Gastroesophageal sphincter (tissue), 4 donors: ENCODE results near the gene DYSF. TPM values are rescaled to one million over a fixed set of nuclear protein-coding genes. Genes with fewer than 3 reads are reported as not detected.

Source experiments
- ATAC-seq: fragments of 150-250 bp; one replicate; pipeline ENCODE4 v1.9.1; 2016; ENCODE audit warnings: mild to moderate bottlenecking, moderate library complexity
- H3K27ac ChIP-seq, 4 donors: fragments of 200-600 bp; sonication (generic) in 3 of 4; 1 replicate in 3 of 4; 2 replicates in 1 of 4; pipeline ENCODE4 v1.5.1; 2016 to 2019
- H3K27me3 ChIP-seq: fragments of 200-600 bp; sonication (generic); one replicate; pipeline ENCODE4 v1.5.1; 2019
- H3K36me3 ChIP-seq, 2 donors: fragments of 200-600 bp; sonication (generic); one replicate each; pipeline ENCODE4 v1.5.1; 2019; ENCODE audit warnings: control low read depth in 1 of 2
- H3K4me1 ChIP-seq, 3 donors: fragments of 200-600 bp; sonication (generic); 1 replicate in 2 of 3; 2 replicates in 1 of 3; pipeline ENCODE4 v1.5.1; 2016 to 2019; ENCODE audit warnings: control low read depth in 2 of 3
- H3K4me3 ChIP-seq, 2 donors: fragments of 200-600 bp; sonication (generic); one replicate each; pipeline ENCODE4 v1.5.1; 2019; ENCODE audit warnings: mild to moderate bottlenecking in 1 of 2, moderate library complexity in 1 of 2
- H3K9me3 ChIP-seq, 3 donors: fragments of 200-600 bp; sonication (generic); one replicate each; pipeline ENCODE4 v1.5.1; 2017 to 2019; ENCODE audit warnings: control low read depth in 2 of 3
- EP300 ChIP-seq: sonication (generic); formaldehyde crosslinking; IDR thresholded peaks from one replicate; pipeline ENCODE4 v1.6.1; 2017; ENCODE audit warnings: antibody characterized with exemption, mild to moderate bottlenecking
- POLR2A ChIP-seq, 2 donors: fragments of 450-650 bp; IDR thresholded peaks; one replicate each; pipeline ENCODE4 v1.6.1; 2017; ENCODE audit warnings: antibody characterized with exemption in 2 of 2, mild to moderate bottlenecking in 2 of 2, moderate library complexity in 1 of 2
- POLR2AphosphoS5 ChIP-seq: sonication (generic); formaldehyde crosslinking; IDR thresholded peaks from one replicate; pipeline ENCODE4 v1.6.1; 2017; ENCODE audit warnings: antibody characterized with exemption
- WGBS, 2 donors: methylation state at CpG; one replicate each; pipeline ENCODE4 v1.1.5; 2018; ENCODE audit warnings: low coverage in 1 of 2; 5-methylcytosine and 5-hydroxymethylcytosine counted together
- total RNA-seq, 4 donors: library from RNA; depleted of rRNA; stranded (reverse); fragments of >200 nt; gene quantifications; one replicate each; pipeline ENCODE4 v1.1.0, GENCODE V29; 2016
- TF ChIP-seq, protein P1 (sequence below), 4 experiments: fragments of 200-600 bp in 2 of 4; fragments of 450-650 bp in 2 of 4; sonication (generic) in 1 of 4; IDR thresholded peaks; one replicate each; pipeline ENCODE4 v1.5.1; 2017 to 2019; ENCODE audit warnings: antibody characterized with exemption in 4 of 4, mild to moderate bottlenecking in 2 of 4, moderate library complexity in 2 of 4

Gene DYSF
- total RNA-seq, 4 donors from 2014 or later: 11.0 to 50.1 (median 17.4) TPM

DNA sequence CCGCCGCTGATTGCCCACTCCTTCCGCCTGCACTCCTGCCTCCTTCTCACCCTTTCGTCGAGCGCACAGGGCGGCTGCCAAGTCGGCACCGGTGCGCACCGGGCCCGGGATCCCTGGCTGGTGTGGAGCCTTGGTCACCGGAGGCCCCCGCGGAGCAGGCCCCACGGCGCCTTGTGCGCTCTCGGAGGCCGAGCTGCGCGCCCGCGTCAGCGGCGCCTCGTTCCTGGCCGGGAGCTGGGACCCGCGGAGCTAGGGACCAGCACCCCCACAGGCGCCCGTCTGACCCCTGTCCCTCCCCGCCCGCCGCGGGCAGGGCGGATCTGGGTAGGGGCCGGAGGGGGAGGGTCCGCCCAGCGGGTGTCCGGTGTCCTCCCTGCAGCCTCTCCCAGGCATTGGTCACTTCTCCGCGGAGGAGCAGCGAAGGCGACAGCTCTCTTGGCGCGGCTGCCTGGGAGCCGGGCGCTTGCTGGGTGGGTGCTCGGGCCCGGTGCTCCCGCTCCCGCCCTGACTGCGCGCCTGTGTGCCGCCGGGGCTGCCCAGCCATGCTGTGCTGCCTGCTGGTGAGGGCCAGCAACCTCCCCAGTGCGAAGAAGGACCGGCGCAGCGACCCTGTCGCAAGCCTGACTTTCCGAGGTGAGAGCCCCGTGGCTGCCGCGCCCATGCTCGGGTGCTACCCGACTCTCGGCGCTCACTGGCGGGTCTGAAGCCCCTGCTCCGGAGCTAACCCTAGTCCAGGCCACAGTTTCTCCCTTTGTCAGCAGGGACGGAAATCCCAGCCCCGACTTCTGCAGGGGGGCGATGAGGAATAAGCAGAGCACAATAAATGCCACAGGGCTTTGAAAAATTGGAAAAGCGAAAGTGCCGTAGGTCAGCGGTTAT is 13.2 kb downstream of the DYSF start:
- peaks cover 0 to 59% (median 6%) of the 10 kb centered on the region in 3 donors for H3K4me1 ChIP-seq
- peak overlapping the region in 3 of 4 donors; percentile 5 to 79 (median 73) for H3K27ac ChIP-seq
- H3K9me3 ChIP-seq: no peaks in the 10 kb centered on the region
- TF ChIP-seq EP300 (no peak), POLR2A (IDR thresholded peaks at IDR 0.05) (no peak), POLR2AphosphoS5 (no peak)
- TF ChIP-seq, protein P1, sequence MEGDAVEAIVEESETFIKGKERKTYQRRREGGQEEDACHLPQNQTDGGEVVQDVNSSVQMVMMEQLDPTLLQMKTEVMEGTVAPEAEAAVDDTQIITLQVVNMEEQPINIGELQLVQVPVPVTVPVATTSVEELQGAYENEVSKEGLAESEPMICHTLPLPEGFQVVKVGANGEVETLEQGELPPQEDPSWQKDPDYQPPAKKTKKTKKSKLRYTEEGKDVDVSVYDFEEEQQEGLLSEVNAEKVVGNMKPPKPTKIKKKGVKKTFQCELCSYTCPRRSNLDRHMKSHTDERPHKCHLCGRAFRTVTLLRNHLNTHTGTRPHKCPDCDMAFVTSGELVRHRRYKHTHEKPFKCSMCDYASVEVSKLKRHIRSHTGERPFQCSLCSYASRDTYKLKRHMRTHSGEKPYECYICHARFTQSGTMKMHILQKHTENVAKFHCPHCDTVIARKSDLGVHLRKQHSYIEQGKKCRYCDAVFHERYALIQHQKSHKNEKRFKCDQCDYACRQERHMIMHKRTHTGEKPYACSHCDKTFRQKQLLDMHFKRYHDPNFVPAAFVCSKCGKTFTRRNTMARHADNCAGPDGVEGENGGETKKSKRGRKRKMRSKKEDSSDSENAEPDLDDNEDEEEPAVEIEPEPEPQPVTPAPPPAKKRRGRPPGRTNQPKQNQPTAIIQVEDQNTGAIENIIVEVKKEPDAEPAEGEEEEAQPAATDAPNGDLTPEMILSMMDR (IDR thresholded peaks at IDR 0.05): no peak
- peak overlapping the region; percentile 73 to 85 for H3K4me3 ChIP-seq
- peak; percentile 66 for ATAC-seq
- peaks cover 9% of the 10 kb centered on the region for H3K27me3 ChIP-seq
- no peaks in the 10 kb centered on the region for H3K36me3 ChIP-seq
- 18 to 40% methylated on average over 1 to 3 of the region's 78 CpGs for WGBS, 2 donors

DNA sequence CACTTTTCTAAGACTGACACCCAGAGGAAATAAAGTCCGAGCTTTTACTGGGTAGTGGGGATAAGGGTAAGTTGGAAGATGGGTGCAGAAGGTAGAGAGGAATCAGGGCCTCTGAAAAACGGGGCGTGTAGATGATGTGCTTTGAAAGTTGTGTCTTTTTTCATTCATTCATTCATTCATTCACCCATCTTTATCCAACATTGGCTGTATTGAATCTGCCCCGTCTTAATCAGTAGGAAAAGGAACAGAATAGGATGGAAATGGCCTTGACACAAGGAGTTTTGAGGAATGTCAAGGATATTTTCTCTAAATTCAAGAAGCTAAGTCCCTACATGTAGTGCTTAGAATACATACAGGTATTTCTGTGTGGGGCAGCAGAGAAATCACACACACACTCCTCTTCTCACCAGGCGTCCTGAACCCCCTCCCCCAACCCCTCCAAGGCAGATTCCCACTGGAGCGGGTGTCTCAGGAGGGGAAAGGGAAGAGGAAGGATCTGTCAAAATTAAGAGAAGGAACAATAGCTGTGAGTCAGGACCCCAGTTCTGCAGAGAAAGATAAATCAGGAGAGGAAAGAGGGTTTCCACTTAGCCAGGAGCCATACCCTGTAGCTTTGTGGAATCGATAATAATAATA is 13.9 kb downstream of the DYSF start:
- Histone ChIP-seq H3K4me1 (peaks cover 0 to 52% (median 6%) of the 10 kb centered on the region in 3 donors), H3K4me3 (peak overlapping the region; percentile 73 to 85), H3K27me3 (peaks cover 9% of the 10 kb centered on the region), H3K9me3 (no peaks in the 10 kb centered on the region), H3K27ac (peak overlapping the region in 3 of 4 donors; percentile 5 to 79 (median 73)), H3K36me3 (no peaks in the 10 kb centered on the region)
- TF ChIP-seq, protein P1 (IDR thresholded peaks at IDR 0.05): no peak
- TF ChIP-seq EP300 (no peak), POLR2A (IDR thresholded peaks at IDR 0.05) (no peak), POLR2AphosphoS5 (no peak)
- WGBS, 2 donors: 29 to 31% methylated on average over 4 to 7 of the region's 7 CpGs
- ATAC-seq: no peak

DNA sequence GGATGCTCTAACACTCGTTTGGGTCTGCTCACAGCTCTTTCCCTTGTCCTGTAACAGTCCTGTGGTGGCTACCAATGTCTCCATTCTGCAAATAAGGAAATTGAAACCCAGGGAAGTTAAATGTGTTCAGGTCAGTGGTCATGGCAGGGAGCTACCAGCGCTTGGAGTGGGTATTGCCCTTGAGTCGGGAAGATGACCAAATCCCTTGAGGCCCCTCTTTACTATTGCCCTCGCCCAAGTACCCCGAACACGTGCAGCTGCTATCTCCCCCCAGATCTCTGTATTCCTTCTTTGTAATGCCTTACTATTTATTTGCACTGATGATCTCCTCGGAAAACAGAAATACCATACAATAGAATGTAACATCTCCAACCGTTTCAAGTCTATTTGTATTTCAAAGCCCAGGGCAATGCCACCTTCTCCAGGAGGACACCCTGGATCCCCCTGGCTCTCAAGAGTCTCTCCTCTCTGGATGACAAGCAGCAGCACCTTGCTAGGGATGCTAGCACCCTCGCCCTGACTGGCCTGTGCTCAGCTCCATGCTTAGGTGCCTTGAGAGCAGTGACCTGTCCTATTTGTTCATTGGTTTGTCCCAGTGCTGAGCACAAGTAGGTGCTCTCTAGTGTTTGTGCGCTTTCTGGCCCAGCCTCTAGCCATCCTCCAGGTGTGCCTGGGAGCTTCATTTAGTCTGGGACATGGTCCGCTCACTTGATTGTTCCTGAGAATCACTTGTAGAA is 15.1 kb downstream of the DYSF start:
- ATAC-seq: no peak
- Histone ChIP-seq H3K4me1 (peaks cover 0 to 44% (median 6%) of the 10 kb centered on the region in 3 donors), H3K27ac (no peak overlapping the region), H3K27me3 (peaks cover 9% of the 10 kb centered on the region), H3K9me3 (no peaks in the 10 kb centered on the region), H3K4me3 (no peak overlapping the region), H3K36me3 (peaks cover 0 to 3% of the 10 kb centered on the region in 2 donors)
- 65 to 90% methylated on average over 7 to 10 of the region's 11 CpGs for WGBS, 2 donors
- no peak for TF ChIP-seq POLR2AphosphoS5
- no peak for TF ChIP-seq EP300
- TF ChIP-seq POLR2A (IDR thresholded peaks at IDR 0.05): no peak
- TF ChIP-seq, protein P1 (IDR thresholded peaks at IDR 0.05): no peak

DNA sequence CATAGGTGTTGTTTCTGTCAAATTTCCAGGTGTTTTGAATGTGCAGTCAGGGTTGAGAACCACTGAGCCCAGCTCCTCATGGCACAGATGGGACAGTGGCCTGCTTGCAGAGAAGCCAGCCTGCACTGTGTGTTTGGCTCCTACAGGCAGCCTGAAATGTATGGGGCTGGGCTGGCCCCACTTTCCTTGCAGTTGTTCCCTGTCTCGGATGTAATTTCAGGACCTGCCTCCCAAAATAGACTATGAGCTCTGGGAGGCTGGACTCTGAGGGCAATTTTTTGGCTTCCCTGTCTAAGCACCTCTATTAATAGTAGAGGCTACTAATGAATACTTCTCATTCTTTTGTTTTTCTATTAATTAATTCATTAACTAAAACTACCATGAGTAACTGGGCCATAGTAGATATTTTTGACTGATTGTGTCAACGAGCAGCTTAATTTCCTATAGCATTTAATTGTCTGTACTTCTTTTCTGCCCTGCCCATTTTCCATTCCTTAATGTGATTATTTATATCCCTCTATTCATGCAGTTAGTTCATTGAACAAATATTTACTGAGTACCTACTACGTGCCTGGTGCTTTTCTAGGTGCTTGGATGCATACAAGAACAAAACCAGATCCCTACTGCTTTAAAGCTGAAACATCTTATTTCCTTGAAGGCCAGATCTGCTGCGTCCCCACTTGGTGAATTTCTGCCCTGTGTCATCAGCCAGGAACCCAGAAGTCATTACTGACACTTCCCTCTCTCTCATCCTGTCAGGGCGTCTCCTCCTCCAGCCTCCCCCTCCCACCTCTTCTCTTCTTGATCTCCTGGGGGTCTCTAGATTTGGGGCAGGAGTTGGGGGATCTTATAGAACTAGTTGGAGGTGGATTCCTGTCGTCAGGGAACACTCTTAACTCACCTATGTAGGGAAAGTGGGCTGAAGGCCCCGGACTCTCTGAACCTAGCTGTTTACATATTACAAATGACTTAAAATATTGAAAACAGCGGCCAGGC is 16.3 kb downstream of the DYSF start:
- peaks cover 0 to 3% of the 10 kb centered on the region in 2 donors for H3K36me3 ChIP-seq
- ATAC-seq: no peak
- H3K9me3 ChIP-seq: no peaks in the 10 kb centered on the region
- H3K27ac ChIP-seq: peak overlapping the region in 2 of 4 donors; percentile 28 to 38
- 24 to 42% methylated on average over 3 to 7 of the region's 8 CpGs for WGBS, 2 donors
- H3K4me1 ChIP-seq: peaks cover 0 to 42% (median 6%) of the 10 kb centered on the region in 3 donors
- no peak for TF ChIP-seq POLR2A (IDR thresholded peaks at IDR 0.05)
- no peak for TF ChIP-seq EP300
- H3K27me3 ChIP-seq: peaks cover 9% of the 10 kb centered on the region
- no peak overlapping the region for H3K4me3 ChIP-seq
